Kidney capillary endothelial cell (primary cell): ENCODE data around the gene SH3GL2.
A peak's percentile ranks its signal among the peaks of the same experiment; 100 is the strongest.

ENCODE experiments used
- DNase-seq: peaks from one replicate; pipeline ENCODE4 v3.0.0-alpha.2; 2018; ENCODE audit warnings: low spot score

Gene SH3GL2

DNA sequence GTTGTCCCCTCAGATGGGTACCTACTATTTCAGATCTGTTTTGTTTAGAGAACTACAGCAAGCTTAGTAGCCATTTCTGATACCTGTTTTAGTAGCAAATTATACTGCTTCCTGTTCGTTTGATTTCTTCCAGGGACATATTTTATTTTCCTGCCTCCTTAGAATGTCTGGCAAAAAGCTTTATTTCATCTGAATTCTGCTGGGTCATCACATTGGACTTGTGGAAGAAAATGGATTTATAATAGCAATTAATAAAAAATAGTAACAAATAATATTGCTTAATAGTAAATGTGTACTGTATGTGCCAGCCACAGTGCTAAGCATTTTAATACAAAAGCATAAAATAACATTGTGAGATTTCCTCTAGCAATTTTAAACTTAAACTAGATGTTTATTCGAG, 79.4 kb downstream of the SH3GL2 start:
- no peak for DNase-seq

DNA sequence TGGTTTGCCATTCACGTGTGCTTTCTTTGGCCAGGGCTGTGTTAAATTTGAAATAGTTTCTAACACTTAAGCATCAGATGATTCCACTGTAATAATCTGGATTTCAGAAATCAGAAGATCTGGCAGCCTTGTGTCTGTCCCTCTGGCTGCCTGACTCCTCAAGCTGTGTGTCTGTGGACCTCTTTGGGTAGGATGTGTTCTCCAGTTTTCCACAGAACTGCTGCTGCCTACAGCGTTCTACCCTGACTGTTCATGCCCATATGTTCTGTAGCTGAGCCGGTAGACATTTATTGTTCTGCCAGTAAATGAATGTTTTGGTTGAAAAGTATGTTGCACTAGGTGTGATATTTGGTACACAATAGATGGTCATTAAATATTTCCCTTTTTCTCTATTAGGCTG, 81.3 kb downstream of the SH3GL2 start:
- DNase-seq = no peak

DNA sequence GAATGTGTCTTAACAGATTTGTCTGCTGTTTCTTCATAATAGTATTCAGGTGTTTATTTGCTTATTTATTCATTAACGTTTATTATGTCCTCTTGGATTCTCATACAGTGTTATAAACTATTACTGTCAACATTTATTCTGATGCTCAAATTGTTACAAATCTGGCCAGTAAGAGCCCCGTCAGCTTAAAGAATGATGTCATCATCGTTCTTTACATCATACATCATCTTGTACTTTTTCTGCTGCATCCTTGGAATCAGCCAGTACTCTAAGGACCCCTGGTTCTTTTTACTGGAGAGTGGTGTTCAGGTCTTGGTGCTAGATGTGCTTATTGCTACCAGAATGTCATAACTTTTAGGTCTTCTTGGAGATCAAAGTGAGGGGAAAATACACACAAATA, 86.6 kb downstream of the SH3GL2 start:
- DNase-seq = no peak

DNA sequence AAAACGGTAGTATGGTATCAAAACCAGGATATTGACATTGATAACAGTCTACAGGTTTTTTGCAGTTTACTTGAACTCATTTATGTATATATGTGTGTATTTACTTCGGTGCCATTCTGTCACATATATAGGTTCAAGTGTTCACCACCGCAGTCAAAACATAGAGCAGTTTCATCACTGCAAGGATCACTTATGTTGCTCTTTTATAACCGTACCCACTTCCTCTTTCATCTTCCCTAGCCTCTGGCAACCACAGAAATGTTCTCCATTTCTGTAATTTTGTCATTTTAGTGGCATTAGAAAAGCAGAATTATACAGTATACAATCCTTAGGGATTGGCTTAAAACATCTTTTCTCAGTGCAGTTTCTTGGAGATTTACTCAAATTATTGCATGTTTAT, 90.3 kb downstream of the SH3GL2 start:
- DNase-seq = no peak

DNA sequence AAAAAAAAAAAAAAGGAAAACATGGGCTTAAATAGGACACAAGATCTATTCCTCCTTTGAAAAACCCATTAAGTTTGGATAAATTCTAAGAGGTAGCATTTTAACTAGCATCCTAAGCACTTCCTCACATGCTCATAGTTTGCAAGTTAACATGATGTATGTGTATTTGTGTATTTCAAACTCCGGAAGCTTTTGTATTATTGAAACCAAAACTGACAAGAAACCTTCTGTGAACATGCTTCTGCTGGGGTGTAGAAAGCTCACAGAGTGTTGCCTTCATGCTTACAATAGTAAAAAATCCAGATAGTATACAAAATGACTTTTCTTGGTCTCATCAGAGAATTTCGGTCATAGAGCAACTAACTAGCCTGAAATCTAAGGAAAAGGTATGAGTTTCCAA, 103.8 kb downstream of the SH3GL2 start:
- no peak for DNase-seq

DNA sequence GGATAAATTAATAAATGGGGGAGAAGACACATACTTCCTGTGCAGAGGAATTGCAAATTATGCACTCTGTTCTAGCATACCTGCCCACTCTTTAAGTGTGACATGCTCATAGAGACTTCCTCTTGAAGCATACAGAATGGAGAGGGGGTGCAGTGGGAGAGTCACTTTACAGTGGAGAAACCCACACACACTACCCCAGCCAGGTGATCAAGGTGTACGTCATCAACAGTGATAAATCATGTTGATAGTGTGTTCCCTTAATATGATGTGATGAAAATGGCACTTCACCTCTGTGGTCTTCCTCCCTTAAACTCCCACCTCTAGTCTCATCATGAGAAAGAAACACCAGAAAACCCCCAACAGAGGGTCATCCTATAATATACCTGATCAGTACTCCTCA, 110.0 kb downstream of the SH3GL2 start:
- no peak for DNase-seq

DNA sequence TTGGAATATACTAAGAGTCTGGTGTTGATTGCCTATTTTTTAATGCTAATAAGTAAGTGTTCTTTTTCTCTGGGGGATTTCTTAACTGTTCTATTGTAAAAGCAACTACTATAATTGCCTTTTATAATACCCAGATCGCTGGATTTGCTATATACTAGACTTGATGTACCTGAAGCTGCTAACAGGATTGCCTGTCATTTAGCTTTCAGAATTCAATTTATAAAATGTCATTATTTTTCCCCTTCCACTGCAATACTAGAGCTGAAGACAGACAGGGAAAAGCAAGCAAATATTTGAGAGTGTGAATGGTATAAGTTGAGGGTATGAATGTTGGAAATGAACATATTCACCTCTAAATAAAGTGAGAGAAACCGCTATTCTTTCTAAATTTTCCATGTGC, 115.5 kb downstream of the SH3GL2 start:
- DNase-seq = no peak

DNA sequence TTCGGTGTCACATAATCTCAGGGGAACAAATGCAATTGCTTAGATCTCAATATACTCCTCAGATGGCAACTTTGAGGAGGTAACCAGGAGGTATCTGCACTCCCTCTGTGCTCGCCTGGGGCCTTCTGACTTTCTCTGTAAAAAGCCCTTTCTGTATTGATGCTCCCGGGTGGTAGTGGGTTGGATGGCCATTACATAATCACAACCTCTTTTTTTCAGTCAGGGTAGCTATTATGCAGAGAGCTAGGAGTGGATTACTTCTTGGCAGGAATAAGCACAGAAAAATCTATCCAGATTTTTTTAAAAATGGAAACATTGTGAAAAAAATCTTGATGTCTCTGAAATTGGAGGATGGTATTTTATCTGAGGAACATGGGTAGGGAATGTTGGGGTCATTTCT, 116.6 kb downstream of the SH3GL2 start:
- DNase-seq = no peak

DNA sequence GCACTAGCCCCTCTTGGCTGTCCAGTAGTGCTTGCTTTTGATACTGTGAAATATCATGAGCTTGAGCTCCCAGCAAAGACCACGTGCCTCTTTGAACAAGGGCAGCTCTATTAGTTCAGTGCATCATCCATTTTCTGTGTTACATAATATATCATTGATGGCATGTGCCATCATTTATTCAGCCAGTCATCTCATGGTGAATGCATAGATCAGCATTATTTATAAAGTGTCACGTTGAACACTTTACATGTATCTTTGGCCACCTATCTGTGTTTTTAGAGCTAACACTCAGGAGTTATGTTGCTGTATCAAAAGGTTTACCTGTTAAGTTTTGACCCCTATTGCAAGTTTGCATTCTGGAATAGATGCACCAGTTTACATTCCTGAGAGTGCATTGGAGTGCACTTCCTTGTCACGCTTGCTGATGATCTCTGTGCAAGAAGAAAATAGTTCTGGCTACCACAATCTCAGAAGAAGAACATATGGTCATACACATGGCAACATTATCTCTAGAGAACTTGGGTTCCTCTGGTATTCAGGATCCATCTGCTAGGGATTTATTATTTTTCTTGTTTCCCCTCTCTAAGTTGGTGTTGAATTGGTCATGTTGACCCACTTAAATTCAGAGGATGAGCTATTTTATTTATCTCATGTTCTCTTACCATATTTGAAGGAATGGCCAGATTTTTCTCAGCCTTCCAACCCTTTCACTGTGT, 120.9 kb downstream of the SH3GL2 start:
- DNase-seq = no peak

DNA sequence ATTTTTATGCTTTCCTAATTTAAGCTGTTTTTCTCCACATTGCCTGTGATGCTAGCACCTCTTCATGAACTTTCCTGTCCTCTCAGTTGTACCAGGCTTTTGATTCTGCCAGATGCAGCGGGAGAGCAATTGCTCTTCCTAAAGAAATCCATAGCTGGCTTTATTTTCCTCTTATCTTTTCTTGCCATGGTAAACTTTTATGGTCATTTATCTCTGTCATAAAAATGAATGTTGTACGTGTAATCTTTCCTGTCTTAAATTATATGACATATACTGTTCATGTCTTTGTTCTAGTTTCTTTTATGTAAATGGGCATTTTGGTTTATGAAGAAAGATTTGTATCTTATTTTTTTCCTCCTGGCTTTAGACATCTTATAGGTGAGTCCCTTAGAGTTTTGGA, 127.5 kb downstream of the SH3GL2 start:
- DNase-seq = no peak

DNA sequence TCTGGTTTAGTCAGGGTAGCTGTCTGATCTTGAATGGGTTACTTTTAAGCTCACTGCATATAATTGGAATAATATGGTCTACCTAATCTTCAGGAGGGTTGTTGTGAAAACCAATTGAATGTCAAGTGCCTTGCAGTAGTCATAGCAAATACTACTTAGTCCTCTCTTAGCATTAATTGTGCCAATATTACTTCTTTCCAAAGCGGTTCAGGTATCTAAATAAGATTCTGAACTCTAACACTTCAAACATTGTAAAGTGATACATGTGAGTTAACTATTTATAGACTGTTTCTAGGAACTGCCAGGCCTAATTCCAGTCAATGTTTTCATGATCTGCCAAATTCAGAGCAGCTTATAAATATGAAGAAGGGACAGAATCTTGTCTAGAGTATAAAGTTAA, 140.2 kb downstream of the SH3GL2 start:
- DNase-seq = no peak

DNA sequence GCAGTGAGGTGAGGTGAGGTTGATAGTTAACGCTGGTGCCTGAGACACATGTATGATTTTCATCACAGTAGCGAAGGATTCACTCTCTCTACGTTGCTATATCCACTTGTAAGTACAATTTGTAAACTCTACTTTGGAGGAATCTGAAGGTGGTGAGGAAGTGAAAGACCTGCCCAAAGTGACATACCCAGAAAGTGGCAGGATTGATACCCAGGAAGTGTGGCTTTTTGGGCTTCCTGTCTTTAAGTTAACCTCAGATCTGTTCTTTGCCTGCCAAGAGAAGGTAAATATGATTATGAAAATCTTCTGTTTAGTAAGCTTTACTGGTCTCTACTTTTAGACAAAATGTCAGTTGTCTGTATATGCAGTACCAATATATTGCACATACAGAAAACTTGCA, 143.1 kb downstream of the SH3GL2 start:
- DNase-seq = no peak

DNA sequence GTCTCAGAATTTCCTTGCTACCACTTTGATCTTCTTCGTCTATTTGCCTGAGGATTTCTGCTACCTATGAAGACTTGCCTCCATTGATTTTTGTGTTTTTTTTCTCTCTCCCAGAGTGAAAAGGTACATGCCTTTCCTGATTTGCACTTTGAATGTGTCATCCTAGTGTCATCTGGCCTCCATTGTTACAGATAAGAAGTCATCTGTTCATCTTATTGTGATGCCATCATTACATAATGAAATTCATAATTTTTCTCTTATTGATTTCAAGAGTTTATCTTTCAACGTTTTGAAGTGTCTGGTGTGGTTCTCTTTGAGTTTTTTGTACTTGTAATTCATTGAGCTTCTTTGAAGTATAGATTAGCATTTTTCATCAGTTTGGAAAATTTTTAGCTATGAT, 144.8 kb downstream of the SH3GL2 start:
- DNase-seq = no peak

DNA sequence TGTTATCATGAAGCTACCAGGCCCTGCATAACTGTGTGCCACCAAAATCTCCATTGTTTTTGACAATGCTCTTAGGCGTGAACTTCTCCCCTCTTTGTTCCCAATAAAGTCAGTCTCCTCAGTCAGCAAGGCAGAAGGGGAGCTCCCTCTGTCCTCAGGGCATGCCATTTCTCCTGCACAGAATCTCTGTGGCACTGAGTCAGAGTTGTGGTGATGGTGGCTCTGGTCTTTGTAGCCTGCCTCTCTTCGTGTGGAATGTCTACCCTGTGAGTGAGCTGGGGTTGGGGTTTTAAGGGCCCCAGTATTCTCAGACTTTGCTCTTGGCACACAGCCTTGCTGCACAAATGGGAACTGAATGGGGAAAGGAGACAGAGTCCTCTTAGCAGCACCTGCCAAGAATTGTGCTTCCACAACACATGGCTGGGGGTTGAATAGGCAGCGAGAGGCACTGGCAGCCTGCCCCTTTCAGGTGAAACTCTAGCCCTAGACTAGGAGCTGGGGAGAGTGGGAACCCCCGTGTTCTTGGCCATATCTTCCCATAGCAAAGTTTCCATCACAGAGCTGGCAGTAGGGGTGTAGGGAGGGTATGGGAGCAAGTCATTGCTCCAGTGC, 146.6 kb downstream of the SH3GL2 start:
- no peak for DNase-seq

DNA sequence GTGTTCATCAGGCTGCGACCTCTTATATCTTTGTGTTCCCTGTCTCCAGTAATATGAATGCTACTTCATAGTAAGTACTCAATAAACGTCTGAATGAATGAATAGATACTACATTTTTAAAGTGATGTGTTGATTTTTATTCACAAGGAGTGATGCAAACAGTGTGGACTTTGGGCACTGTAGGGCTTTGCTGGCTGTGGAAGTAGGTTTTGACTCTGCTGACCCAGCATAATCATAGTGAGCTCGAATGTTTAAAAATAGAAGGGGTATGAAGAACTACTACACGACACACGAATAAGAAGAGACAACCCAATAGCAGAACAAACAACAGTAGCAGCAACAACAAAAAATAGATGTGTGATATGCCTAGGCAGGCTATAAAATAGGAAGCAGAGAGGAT, 147.4 kb downstream of the SH3GL2 start:
- DNase-seq = no peak

DNA sequence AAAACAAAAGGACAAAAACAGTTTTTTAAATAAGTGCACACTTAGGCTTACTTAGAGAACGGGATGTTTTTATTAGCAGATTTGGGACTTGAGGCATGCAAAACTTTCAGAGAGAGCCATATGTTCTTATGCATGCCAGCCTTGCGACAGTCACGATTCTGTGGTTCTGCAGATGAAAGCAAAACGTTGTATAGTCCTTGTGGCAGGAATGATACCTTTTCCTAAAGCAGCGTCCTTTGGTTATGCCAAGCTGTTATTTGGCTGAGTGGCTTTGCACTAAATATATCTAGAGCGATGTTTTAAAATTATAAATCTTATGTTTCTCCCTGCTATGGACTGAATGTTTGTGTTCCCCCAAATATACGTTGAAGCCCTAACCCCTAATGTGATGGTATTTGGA, 152.0 kb downstream of the SH3GL2 start:
- DNase-seq = no peak

DNA sequence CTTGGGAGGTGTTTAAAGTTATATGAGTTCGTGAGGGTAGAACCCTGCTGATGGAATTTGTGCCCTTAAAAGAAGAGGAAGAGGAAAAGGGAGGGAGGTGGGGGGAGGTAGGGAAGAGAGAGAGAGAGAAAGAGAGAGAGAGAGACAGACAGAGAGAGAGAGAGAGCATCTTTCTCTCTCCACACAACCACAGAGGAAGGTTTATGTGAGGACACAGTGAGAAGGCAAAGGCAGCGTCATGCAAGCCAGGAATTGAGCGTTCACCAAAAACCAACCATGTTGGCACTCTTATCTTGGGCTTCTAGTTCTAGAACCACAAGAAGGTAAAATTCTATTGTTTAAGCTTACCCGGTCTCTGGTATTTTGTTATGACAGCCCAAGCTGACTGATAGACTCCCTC, 152.4 kb downstream of the SH3GL2 start:
- DNase-seq = no peak

DNA sequence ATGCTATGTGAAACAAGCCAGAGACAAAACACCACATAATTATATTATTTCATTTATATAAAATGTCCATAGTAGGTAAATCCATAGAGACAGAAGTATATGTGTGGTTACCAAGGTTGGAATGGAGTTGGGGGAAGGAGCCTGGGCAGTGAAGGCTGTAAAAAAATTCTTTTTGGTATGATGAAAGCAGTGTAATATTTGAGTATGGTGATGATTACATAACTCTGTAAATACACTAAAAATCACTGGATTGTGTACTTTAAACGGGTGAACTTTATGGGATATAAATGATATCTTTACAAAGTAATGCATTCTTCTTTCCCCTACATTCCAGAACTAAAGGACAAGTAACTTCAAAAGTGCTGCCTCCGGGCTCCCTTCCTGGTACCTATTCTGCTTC, 155.8 kb downstream of the SH3GL2 start:
- DNase-seq = no peak

DNA sequence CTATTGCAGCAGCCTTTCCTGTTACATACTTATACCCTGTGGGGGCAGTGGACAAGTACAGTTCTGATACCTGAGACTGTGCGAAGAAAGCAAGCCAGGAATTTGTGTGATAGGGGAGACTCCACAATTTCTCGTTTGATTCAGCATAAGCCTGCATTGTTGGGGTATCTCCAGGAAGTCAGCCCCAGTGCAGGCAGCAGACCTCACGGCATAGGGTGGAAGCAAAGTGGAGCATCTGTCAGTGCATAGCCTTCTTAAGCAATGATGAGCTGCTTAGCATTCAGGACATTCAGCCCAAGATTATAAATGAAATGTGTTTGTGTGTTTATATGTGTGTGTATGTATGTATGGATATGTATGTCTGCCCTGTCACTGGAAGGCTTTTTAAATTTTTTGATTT, 157.0 kb downstream of the SH3GL2 start:
- no peak for DNase-seq

DNA sequence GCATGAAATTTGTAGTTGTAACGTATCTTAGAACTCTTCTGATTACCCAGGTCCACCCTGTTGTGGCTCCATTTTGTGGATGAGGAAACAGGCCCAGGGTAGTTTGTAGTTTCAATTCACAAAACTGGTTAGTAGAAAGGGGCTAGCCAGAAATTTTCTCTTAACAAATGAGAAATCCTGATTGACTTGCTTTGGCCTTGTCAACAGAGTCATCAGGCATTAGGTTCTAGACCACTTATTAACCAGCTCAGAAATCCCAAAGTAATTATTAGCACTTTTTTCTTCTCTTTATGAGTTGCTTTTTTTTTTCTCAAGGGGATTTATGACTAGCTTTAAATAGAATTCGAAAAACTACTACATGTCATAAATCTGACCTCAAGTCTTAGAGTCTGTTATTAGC, 160.2 kb downstream of the SH3GL2 start:
- no peak for DNase-seq

DNA sequence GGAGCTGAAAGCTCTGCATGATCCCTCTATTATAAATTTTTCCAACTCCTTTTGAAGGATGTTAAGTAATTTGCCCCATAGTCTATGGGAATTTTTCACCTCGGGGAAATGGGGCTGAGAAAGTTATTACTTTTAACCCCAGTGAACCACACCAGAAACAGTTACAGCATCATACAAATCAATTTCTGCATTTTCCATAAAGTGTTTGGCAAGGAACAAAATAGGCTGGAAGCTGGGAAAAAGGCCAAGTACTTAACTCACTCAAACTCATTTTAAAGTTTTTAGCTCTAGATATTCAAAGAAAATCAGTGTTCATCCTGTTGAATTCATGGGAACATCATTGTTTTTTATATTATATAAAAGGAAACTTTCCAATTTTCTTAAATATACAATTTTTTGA, 160.9 kb downstream of the SH3GL2 start:
- DNase-seq = no peak

DNA sequence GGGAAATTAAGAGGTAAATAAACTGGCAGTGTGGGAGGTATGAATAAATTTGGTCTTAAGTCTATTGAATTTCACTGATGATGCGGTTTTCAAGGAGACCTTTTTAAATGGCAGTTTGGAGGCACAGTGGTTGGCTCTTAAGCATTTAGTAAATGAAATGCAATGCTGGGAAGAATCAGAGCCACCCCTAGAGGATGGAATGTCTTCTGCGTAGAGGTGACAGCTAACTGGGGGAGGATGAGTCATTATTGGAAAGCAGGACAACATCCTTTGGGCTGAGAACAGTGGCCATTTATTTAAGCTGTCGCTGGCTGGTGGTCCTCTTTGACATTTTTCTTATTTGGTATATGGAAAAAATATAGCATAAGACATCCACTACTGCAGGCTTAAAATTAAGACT, 163.2 kb downstream of the SH3GL2 start:
- DNase-seq = no peak

DNA sequence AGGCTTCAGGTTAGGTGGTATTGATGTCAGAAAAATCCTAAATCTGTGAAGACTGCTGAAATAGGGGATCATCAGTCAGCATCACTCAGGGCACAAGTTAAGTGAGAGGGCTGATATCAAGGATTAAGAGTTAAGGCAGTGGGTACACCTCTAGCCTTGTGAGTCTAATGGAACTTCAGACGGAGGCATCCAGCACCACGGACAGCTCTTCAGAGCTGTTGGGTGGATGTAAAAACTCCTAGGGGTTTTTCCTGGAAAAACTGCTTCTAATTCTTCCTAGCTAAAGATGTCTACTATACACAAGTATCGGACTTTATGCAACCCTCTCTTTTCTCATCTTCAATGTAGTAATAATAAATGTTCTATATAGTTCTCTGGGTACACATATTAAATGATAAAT, 165.9 kb downstream of the SH3GL2 start:
- peak; percentile 8 for DNase-seq

DNA sequence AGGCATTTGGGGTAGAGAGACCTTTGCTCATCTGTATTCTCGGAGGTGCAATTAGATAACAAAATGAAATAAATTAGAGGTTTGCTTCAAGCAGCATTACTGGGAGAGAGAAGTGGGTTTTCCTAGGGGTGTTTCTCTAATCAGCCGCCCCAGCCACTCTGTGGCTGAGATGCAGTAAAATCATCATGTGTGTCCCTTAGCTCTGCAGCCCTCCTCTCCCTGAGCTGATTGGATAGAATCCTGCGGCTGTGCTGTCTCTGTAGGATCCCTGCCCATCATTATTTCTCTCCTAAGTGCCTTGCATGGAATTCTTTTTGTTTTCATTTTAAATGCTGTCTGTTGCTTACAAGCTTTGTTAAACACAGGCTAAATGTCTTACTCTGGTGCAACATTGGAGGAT, 171.4 kb downstream of the SH3GL2 start:
- DNase-seq = no peak
